Neural progenitor cell (in vitro differentiated cells): ENCODE measurements around the gene WEE2. TPM values are rescaled to one million over a fixed set of nuclear protein-coding genes. Genes with fewer than 3 reads are reported as not detected.
"Not testable (repeated sequence)": the region's sequence is repeated elsewhere in the genome, so short reads cannot be mapped to it uniquely, and the experiment has no call there.

Source experiments
- DNase-seq: peaks from one replicate; pipeline ENCODE4 v3.0.0-alpha.2; 2016; ENCODE audit warnings: low spot score
- H2AFZ ChIP-seq: fragments of 200-600 bp; sonication (generic); replicated peaks from 2 replicates; pipeline ENCODE4 v1.6.1; 2016; ENCODE audit warnings: antibody characterized with exemption
- H3F3A ChIP-seq: fragments of 200-600 bp; sonication (generic); 2 replicates; pipeline ENCODE4 v1.6.1; 2016; ENCODE audit warnings: antibody characterized with exemption, low read depth
- H3K27ac ChIP-seq: fragments of 200-600 bp; sonication (generic); 2 replicates; pipeline ENCODE4 v1.5.1; 2016; ENCODE audit warnings: mild to moderate bottlenecking
- H3K27me3 ChIP-seq: fragments of 200-600 bp; sonication (generic); 2 replicates; pipeline ENCODE4 v1.6.1; 2016; ENCODE audit warnings: mild to moderate bottlenecking, moderate library complexity
- H3K36me3 ChIP-seq: fragments of 200-600 bp; sonication (generic); 2 replicates; pipeline ENCODE4 v1.5.1; 2016
- H3K4me1 ChIP-seq: fragments of 200-600 bp; sonication (generic); 2 replicates; pipeline ENCODE4 v1.6.1; 2016; ENCODE audit warnings: mixed run types
- H3K4me2 ChIP-seq: fragments of 200-600 bp; sonication (generic); 2 replicates; pipeline ENCODE4 v1.6.1; 2016
- H3K4me3 ChIP-seq: fragments of 200-600 bp; sonication (generic); 2 replicates; pipeline ENCODE4 v1.5.1; 2016
- H3K79me2 ChIP-seq: fragments of 200-600 bp; sonication (generic); 2 replicates; pipeline ENCODE4 v1.6.1; 2016; ENCODE audit warnings: low read depth
- H3K9ac ChIP-seq: fragments of 200-600 bp; sonication (generic); 2 replicates; pipeline ENCODE4 v1.6.1; 2016
- H3K9me3 ChIP-seq: fragments of 200-600 bp; sonication (generic); 2 replicates; pipeline ENCODE4 v1.5.1; 2016; ENCODE audit warnings: low read depth
- H4K20me1 ChIP-seq: fragments of 200-600 bp; sonication (generic); 2 replicates; pipeline ENCODE4 v1.6.1; 2016; ENCODE audit warnings: low read depth
- H3K27ac Mint-ChIP-seq: 3 replicates; pipeline ENCODE4 v1.8.0; 2021; ENCODE audit warnings: mixed read lengths
- H3K27me3 Mint-ChIP-seq: 2 replicates; pipeline ENCODE4 v1.8.0; 2022; ENCODE audit warnings: low read depth, mild to moderate bottlenecking, inconsistent platforms, moderate library complexity, mixed read lengths; ENCODE audit not compliant: insufficient read depth
- H3K36me3 Mint-ChIP-seq: 3 replicates; pipeline ENCODE4 v1.8.0; 2021; ENCODE audit warnings: mixed read lengths
- H3K4me1 Mint-ChIP-seq: 3 replicates; pipeline ENCODE4 v1.8.0; 2021; ENCODE audit warnings: mixed read lengths
- H3K4me3 Mint-ChIP-seq: 3 replicates; pipeline ENCODE4 v1.8.0; 2021; ENCODE audit warnings: mild to moderate bottlenecking, moderate library complexity, mixed read lengths
- H3K9me3 Mint-ChIP-seq: 3 replicates; pipeline ENCODE4 v1.8.0; 2020; ENCODE audit warnings: mixed read lengths
- EZH2 ChIP-seq: fragments of 200-600 bp; sonication (generic); IDR thresholded peaks from 2 replicates; pipeline ENCODE4 v1.6.1; 2017; ENCODE audit warnings: antibody characterized with exemption, mild to moderate bottlenecking, moderate library complexity
- EZH2phosphoT487 ChIP-seq: fragments of 200-600 bp; sonication (generic); IDR thresholded peaks from 2 replicates; pipeline ENCODE4 v1.6.1; 2017; ENCODE audit warnings: antibody characterized with exemption
- total RNA-seq: library from RNA; depleted of rRNA; stranded (reverse); fragments of >200 nt; gene quantifications from 2 replicates; pipeline ENCODE4 v1.2.3, GENCODE V29; 2015; ENCODE audit warnings: low replicate concordance
- TF ChIP-seq, protein P1 (sequence below): fragments of 200-600 bp; sonication (generic); IDR thresholded peaks from 2 replicates; pipeline ENCODE4 v1.5.1; 2017; ENCODE audit warnings: antibody characterized with exemption, mild to moderate bottlenecking

The WEE2 gene
- total RNA-seq, 1 donor from 2014 or later, result not detected

GRCh38 chr7:141686074-141686473 is 22.1 kb upstream of the WEE2 start:
- H3K27ac Mint-ChIP-seq, result no peak overlapping the region
- H3K27me3 Mint-ChIP-seq, result peaks cover 4% of the 10 kb centered on the region

DNA sequence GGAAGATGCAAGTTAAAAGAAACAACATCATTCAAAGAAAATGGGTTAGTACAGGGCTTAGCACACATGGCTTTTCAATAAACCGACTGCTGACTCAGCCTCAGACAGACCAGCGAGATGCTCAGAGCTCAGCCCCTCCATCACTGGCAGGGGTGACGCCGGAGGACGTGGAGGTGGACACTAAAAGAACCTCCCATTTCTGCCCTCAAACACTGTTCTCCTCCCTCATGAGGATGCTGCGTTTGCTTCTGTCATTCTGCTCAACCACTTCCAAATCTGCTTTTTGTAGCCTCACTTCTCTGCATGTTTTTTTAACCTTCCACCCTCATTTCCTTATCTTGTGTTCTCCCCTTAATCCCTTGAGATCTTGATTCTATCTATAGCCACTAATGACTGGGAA is 21.5 kb upstream of the WEE2 start:
- no peak overlapping the region for H3K4me3 Mint-ChIP-seq
- TF ChIP-seq EZH2 (no peak), EZH2phosphoT487 (no peak)
- TF ChIP-seq, protein P1, sequence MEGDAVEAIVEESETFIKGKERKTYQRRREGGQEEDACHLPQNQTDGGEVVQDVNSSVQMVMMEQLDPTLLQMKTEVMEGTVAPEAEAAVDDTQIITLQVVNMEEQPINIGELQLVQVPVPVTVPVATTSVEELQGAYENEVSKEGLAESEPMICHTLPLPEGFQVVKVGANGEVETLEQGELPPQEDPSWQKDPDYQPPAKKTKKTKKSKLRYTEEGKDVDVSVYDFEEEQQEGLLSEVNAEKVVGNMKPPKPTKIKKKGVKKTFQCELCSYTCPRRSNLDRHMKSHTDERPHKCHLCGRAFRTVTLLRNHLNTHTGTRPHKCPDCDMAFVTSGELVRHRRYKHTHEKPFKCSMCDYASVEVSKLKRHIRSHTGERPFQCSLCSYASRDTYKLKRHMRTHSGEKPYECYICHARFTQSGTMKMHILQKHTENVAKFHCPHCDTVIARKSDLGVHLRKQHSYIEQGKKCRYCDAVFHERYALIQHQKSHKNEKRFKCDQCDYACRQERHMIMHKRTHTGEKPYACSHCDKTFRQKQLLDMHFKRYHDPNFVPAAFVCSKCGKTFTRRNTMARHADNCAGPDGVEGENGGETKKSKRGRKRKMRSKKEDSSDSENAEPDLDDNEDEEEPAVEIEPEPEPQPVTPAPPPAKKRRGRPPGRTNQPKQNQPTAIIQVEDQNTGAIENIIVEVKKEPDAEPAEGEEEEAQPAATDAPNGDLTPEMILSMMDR, result no peak
- Histone ChIP-seq H3K36me3 (peaks cover 4% of the 10 kb centered on the region), H3K27ac (no peak overlapping the region), H3K4me3 (no peak overlapping the region), H3K9me3 (no peaks in the 10 kb centered on the region), H3K4me2 (no peak overlapping the region), H3F3A (no peaks in the 10 kb centered on the region), H3K9ac (no peak overlapping the region), H3K27me3 (no peaks in the 10 kb centered on the region), H4K20me1 (no peaks in the 10 kb centered on the region), H2AFZ (no peak overlapping the region), H3K79me2 (peaks cover 3% of the 10 kb centered on the region), H3K4me1 (no peaks in the 10 kb centered on the region)
- DNase-seq, result no peak
- H3K36me3 Mint-ChIP-seq, result peaks cover 32% of the 10 kb centered on the region
- H3K27me3 Mint-ChIP-seq, result peaks cover 4% of the 10 kb centered on the region
- no peak overlapping the region for H3K27ac Mint-ChIP-seq
- H3K4me1 Mint-ChIP-seq, result peaks cover 19% of the 10 kb centered on the region
- no peaks in the 10 kb centered on the region for H3K9me3 Mint-ChIP-seq

More at GRCh38 chr7:141686074-141686473, 22.1 kb upstream of the WEE2 start:
- H2AFZ ChIP-seq, result no peak overlapping the region
- H3K4me1 Mint-ChIP-seq, result peaks cover 19% of the 10 kb centered on the region
- no peak overlapping the region for H3K9ac ChIP-seq
- peaks cover 38% of the 10 kb centered on the region for H3K36me3 Mint-ChIP-seq
- H3K4me3 ChIP-seq, result no peak overlapping the region
- H3K27me3 ChIP-seq, result no peaks in the 10 kb centered on the region
- TF ChIP-seq, protein P1, result no peak
- TF ChIP-seq EZH2phosphoT487, result no peak
- TF ChIP-seq EZH2, result no peak
- no peaks in the 10 kb centered on the region for H3K79me2 ChIP-seq
- DNase-seq, result no peak
- peaks cover 4% of the 10 kb centered on the region for H3K36me3 ChIP-seq
- H3K4me1 ChIP-seq, result no peaks in the 10 kb centered on the region
- H3F3A ChIP-seq, result no peaks in the 10 kb centered on the region
- H3K4me3 Mint-ChIP-seq, result no peak overlapping the region
- no peaks in the 10 kb centered on the region for H4K20me1 ChIP-seq
- H3K9me3 ChIP-seq, result no peaks in the 10 kb centered on the region
- H3K27ac ChIP-seq, result no peak overlapping the region
- no peaks in the 10 kb centered on the region for H3K9me3 Mint-ChIP-seq
- no peak overlapping the region for H3K4me2 ChIP-seq

DNA sequence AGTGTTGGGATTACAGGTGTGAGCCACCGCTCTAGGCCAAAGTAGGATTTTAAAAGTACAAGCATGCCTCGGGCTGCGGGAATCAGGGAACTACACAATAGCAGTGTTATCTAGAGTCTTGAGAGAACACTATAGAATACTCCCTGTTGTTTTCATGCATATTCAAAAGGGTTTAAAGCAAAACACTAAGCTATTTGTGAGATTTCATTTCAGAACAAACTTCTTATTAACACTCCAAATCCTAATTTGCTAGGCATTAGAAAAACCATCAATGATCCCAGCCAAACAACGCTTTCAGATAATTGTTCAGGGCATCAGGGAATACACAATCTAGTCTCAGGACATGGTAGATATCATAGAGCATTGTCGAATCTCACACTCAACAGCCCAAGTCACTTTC is 20.1 kb upstream of the WEE2 start:
- no peaks in the 10 kb centered on the region for H3K36me3 ChIP-seq
- peaks cover 24% of the 10 kb centered on the region for H3K36me3 Mint-ChIP-seq
- no peaks in the 10 kb centered on the region for H3K9me3 Mint-ChIP-seq
- H3K4me1 Mint-ChIP-seq, result peaks cover 19% of the 10 kb centered on the region
- no peak overlapping the region for H2AFZ ChIP-seq
- H3K27me3 ChIP-seq, result no peaks in the 10 kb centered on the region
- H3K4me3 Mint-ChIP-seq, result no peak overlapping the region
- H3K27ac ChIP-seq, result no peak overlapping the region
- H3K4me1 ChIP-seq, result no peaks in the 10 kb centered on the region
- no peak overlapping the region for H3K4me3 ChIP-seq
- H3K79me2 ChIP-seq, result peaks cover 8% of the 10 kb centered on the region
- no peak overlapping the region for H3K9ac ChIP-seq
- no peak overlapping the region for H3K27ac Mint-ChIP-seq
- no peaks in the 10 kb centered on the region for H3K9me3 ChIP-seq
- TF ChIP-seq, protein P1, result no peak
- no peak for TF ChIP-seq EZH2
- TF ChIP-seq EZH2phosphoT487, result no peak
- no peak for DNase-seq
- no peaks in the 10 kb centered on the region for H4K20me1 ChIP-seq
- no peak overlapping the region for H3K4me2 ChIP-seq
- no peaks in the 10 kb centered on the region for H3F3A ChIP-seq
- H3K27me3 Mint-ChIP-seq, result peaks cover 4% of the 10 kb centered on the region

DNA sequence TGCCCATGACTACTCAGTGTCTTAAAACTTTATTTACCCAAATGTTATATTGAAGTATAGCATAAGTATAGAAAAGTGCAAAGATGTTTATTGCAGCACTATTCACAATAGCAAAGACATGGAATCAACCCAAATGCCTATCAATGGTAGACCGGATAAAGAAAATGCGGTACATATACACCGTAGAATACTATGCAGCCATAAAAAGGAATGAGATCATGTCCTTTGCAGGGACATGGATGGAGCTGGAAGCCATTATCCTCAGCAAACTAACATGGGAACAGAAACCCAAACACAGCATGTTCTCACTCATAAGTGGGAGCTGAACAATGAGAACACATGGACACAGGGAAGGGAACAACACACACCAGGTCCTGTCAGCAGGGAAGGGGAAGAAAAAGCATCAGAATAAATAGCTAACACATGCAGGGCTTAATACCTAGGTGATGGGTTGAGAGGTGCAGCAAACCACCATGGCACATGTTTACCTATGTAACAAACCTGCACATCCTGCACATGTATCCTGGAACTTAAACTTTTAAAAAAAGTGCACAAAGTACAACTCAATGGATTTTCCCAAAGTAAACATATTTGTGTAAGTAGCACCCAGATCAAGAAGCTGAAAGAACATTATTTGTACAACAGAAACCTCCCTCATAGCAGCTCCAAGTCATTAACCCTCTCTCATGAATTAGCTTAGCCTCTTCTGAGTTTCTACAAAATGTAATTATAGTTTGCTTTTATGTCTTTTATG is 18.9 kb upstream of the WEE2 start:
- H2AFZ ChIP-seq, H3K27ac Mint-ChIP-seq, H3K4me2 ChIP-seq, DNase-seq, H3K9me3 Mint-ChIP-seq, H3F3A ChIP-seq, H3K9me3 ChIP-seq, H3K9ac ChIP-seq, H3K27ac ChIP-seq, H3K27me3 Mint-ChIP-seq, H3K4me3 Mint-ChIP-seq, H3K4me1 ChIP-seq, H3K27me3 ChIP-seq, H4K20me1 ChIP-seq, H3K36me3 ChIP-seq, H3K4me3 ChIP-seq: not testable (repeated sequence)
- Mint-ChIP-seq H3K36me3 (peaks cover 22% of the 10 kb centered on the region), H3K4me1 (peaks cover 19% of the 10 kb centered on the region)
- H3K79me2 ChIP-seq, result peaks cover 14% of the 10 kb centered on the region
